Motor neuron (in vitro differentiated cells): Measurements from ENCODE around the gene CCNC. TPM values are rescaled to one million over a fixed set of nuclear protein-coding genes. Genes with fewer than 3 reads are reported as not detected.
"Not testable (repeated sequence)": the region's sequence is repeated elsewhere in the genome, so short reads cannot be mapped to it uniquely, and the experiment has no call there.

Experiments used
- ATAC-seq, 8 experiments: fragments of 200-7000 bp; cut with Tn5 transposase; replicated peaks in 6 of 8; 2 replicates each; pipeline ENCODE4 v1.8.0; 2021; ENCODE audit warnings: mild to moderate bottlenecking in 8 of 8, moderate library complexity in 8 of 8
- H3K27ac ChIP-seq, 2 donors: fragments of 250-450 bp; sonication (Bioruptor Pico); 2 replicates each; pipeline ENCODE4 v1.9.0; 2021; ENCODE audit warnings: antibody characterized with exemption in 2 of 2, mild to moderate bottlenecking in 2 of 2, moderate library complexity in 1 of 2
- H3K4me1 ChIP-seq, 2 donors: fragments of 250-450 bp; sonication (Bioruptor Pico); replicated peaks in 1 of 2; 2 replicates each; pipeline ENCODE4 v1.6.1; 2021; ENCODE audit warnings: antibody characterized with exemption in 2 of 2, mild to moderate bottlenecking in 2 of 2, moderate library complexity in 1 of 2
- H3K4me3 ChIP-seq, 5 donors: fragments of 250-450 bp; sonication (Bioruptor Pico); 2 replicates each; pipeline ENCODE4 v1.9.0; 2021; ENCODE audit warnings: antibody characterized with exemption in 5 of 5, mild to moderate bottlenecking in 5 of 5, moderate library complexity in 4 of 5
- WGBS, 10 experiments: fragments of 450-650 bp; shearing (Covaris generic); methylation state at CpG; one replicate each; pipeline ENCODE4 v1.0.0; 2022; 5-methylcytosine and 5-hydroxymethylcytosine counted together
- in situ Hi-C, 9 experiments: fragments of 400-800 bp; cut with MboI; loops; one replicate each; pipeline ENCODE4 v1.15.0; 2021; ENCODE audit warnings: low sequenced_read_pairs in 9 of 9, low pct_unique_long_range_greater_than_20kb in 2 of 9; ENCODE audit not compliant: unreplicated experiment in 9 of 9
- total RNA-seq, 8 experiments: library from RNA; unstranded; fragments of 300-600 nt; gene quantifications; 2 replicates each; pipeline versions ENCODE4 v1.2.3 to v1.2.4, GENCODE V29; 2022

CCNC gene
- total RNA-seq, 8 experiments from 2014 or later: 29.7 to 68.5 (median 41.9) TPM

GRCh38 chr6:99607416-99608036, 39.1 kb upstream of the CCNC start:
- Histone ChIP-seq H3K4me3 (no peak overlapping the region), H3K4me1 (peaks cover 5 to 8% of the 10 kb centered on the region in 2 donors), H3K27ac (no peak overlapping the region)
- WGBS, 10 experiments: 0 to 50% (median 5%) methylated on average over 2 to 15 of the region's 34 CpGs; no CpG with 5 or more reads in 2 of the 10 experiments
- in situ Hi-C loops: loop anchor here in 2 of 9 experiments (25.0 kb wide), 1 partner anchor 855 kb away; the partner anchor contains the start of gene SIM1 (in 2 of the 2)
- ATAC-seq: no peak

- no peak within 1 kb of the TSS for H3K4me3 ChIP-seq
- 0 to 16% (median 0%) methylated on average over 2 to 30 of the region's 54 CpGs; no CpG with 5 or more reads in 1 of the 10 experiments for WGBS, 10 experiments
- H3K27ac ChIP-seq: no peak within 1 kb of the TSS
- peak in 7 of 8 experiments; percentile 12 to 81 (median 56) for ATAC-seq
- in situ Hi-C loops: loop anchor here in 2 of 9 experiments (25.0 kb wide), 1 partner anchor 855 kb away; the partner anchor contains the start of gene SIM1 (in 2 of the 2)
- peaks cover 5 to 8% of the 10 kb centered on the region in 2 donors for H3K4me1 ChIP-seq
Measured at GRCh38 chr6:99606656-99607415, 38.4 kb upstream of the CCNC start, which contains the start of gene PRDM13. PRDM13 (plus strand) TSS chr6:99606833; CDS start chr6:99607035, 202 bp downstream.

GRCh38 chr6:99605911-99606655, 37.6 kb upstream of the CCNC start:
- no peak for ATAC-seq

GRCh38 chr6:99605074-99605734, 36.7 kb upstream of the CCNC start:
- in situ Hi-C loops: loop anchor here in 2 of 9 experiments (25.0 kb wide), 1 partner anchor 857 kb away; the partner anchor contains the start of gene SIM1 (in 2 of the 2)
- Histone ChIP-seq H3K4me1 (peaks cover 5 to 8% of the 10 kb centered on the region in 2 donors), H3K4me3 (no peak overlapping the region), H3K27ac (no peak overlapping the region)
- WGBS, 10 experiments: 3 to 33% (median 10%) methylated on average over 3 to 16 of the region's 20 CpGs; no CpG with 5 or more reads in 2 of the 10 experiments
- ATAC-seq: no peak

More at GRCh38 chr6:99605911-99606655, 37.6 kb upstream of the CCNC start:
- Histone ChIP-seq H3K27ac (no peak overlapping the region), H3K4me3 (no peak overlapping the region), H3K4me1 (peaks cover 5 to 8% of the 10 kb centered on the region in 2 donors)
- in situ Hi-C loops: loop anchor here in 2 of 9 experiments (25.0 kb wide), 1 partner anchor 856 kb away; the partner anchor contains the start of gene SIM1 (in 2 of the 2)
- 0 to 30% (median 2%) methylated on average over 3 to 16 of the region's 16 CpGs for WGBS, 10 experiments

GRCh38 chr6:99604166-99605073, 36.0 kb upstream of the CCNC start:
- no peak for ATAC-seq
- Histone ChIP-seq H3K27ac (no peak overlapping the region), H3K4me3 (no peak overlapping the region), H3K4me1 (peaks cover 5 to 8% of the 10 kb centered on the region in 2 donors)
- WGBS, 10 experiments: 0 to 60% (median 3%) methylated on average over 4 to 23 of the region's 31 CpGs
- in situ Hi-C loops: loop anchor here in 2 of 9 experiments (25.0 kb wide), 1 partner anchor 858 kb away; the partner anchor contains the start of gene SIM1 (in 2 of the 2)

- peak; percentile 66 to 86 (median 77) for ATAC-seq
- peaks cover 5 to 8% of the 10 kb centered on the region in 2 donors for H3K4me1 ChIP-seq
- in situ Hi-C loops: loop anchor here in 2 of 9 experiments (25.0 kb wide), 1 partner anchor 859 kb away; the partner anchor contains the start of gene SIM1 (in 2 of the 2)
- peak overlapping the region in 3 of 5 donors; percentile 15 to 28 (median 21) for H3K4me3 ChIP-seq
- H3K27ac ChIP-seq: no peak overlapping the region
- 0 to 27% (median 3%) methylated on average over 2 to 17 of the region's 55 CpGs; no CpG with 5 or more reads in 1 of the 10 experiments for WGBS, 10 experiments
Measured at GRCh38 chr6:99603421-99604165, 35.1 kb upstream of the CCNC start.

- no peak overlapping the region for H3K27ac ChIP-seq
- peak overlapping the region in 2 of 5 donors; percentile 21 to 28 for H3K4me3 ChIP-seq
- in situ Hi-C loops: loop anchor here in 2 of 9 experiments (25.0 kb wide), 1 partner anchor 860 kb away; the partner anchor contains the start of gene SIM1 (in 2 of the 2)
- 0 to 49% (median 7%) methylated on average over 1 to 39 of the region's 54 CpGs for WGBS, 10 experiments
- peak in 7 of 8 experiments; percentile 38 to 61 (median 48) for ATAC-seq
- H3K4me1 ChIP-seq: peaks cover 5 to 8% of the 10 kb centered on the region in 2 donors
Measured at GRCh38 chr6:99602520-99603420, 34.3 kb upstream of the CCNC start.

GRCh38 chr6:99594696-99595095, 26.2 kb upstream of the CCNC start:
- in situ Hi-C loops: loop anchor here in 1 of 9 experiments (25.0 kb wide), 1 partner anchor 868 kb away; the partner anchor contains the start of gene SIM1
- not testable (repeated sequence) for ATAC-seq, H3K27ac ChIP-seq, H3K4me1 ChIP-seq, H3K4me3 ChIP-seq
- 40 to 100% (median 86%) methylated on average over 1 to 8 of the region's 8 CpGs; no CpG with 5 or more reads in 5 of the 10 experiments for WGBS, 10 experiments

- Histone ChIP-seq H3K4me1 (peaks cover 4 to 10% of the 10 kb centered on the region in 2 donors), H3K27ac (no peak overlapping the region), H3K4me3 (no peak overlapping the region)
- 0 to 78% (median 35%) methylated on average over 1 of the region's 1 CpG; no CpG with 5 or more reads in 2 of the 10 experiments for WGBS, 10 experiments
- in situ Hi-C loops: loop anchor here in 1 of 9 experiments (25.0 kb wide), 1 partner anchor 869 kb away; the partner anchor contains the start of gene SIM1
- ATAC-seq: no peak
Measured at GRCh38 chr6:99592900-99593299, 24.4 kb upstream of the CCNC start.
